HEK293T (cell line): Measurements from ENCODE around the gene SH3PXD2B.

Source experiments
- ARNT ChIP-seq: fragments of 450-650 bp; IDR thresholded peaks from 2 replicates; pipeline ENCODE4 v1.6.1; 2017; ENCODE audit warnings: mild to moderate bottlenecking
- BHLHE40 ChIP-seq: fragments of 450-650 bp; IDR thresholded peaks from 2 replicates; pipeline ENCODE4 v1.6.1; 2016; ENCODE audit warnings: mild to moderate bottlenecking, moderate library complexity, borderline replicate concordance
- CTBP1 ChIP-seq: fragments of 450-650 bp; IDR thresholded peaks from 2 replicates; pipeline ENCODE4 v1.6.1; 2016; ENCODE audit warnings: borderline replicate concordance
- ELF4 ChIP-seq: fragments of 450-650 bp; IDR thresholded peaks from 2 replicates; pipeline ENCODE4 v1.6.1; 2017; ENCODE audit warnings: antibody characterized with exemption
- FOXK2 ChIP-seq: fragments of 450-650 bp; IDR thresholded peaks from 2 replicates; pipeline ENCODE4 v1.6.1; 2016; ENCODE audit warnings: mild to moderate bottlenecking
- FOXM1 ChIP-seq: fragments of 450-650 bp; IDR thresholded peaks from 2 replicates; pipeline ENCODE4 v1.6.1; 2017; ENCODE audit warnings: mild to moderate bottlenecking, borderline replicate concordance
- NFRKB ChIP-seq: fragments of 450-650 bp; IDR thresholded peaks from 2 replicates; pipeline ENCODE4 v1.6.1; 2016; ENCODE audit warnings: mild to moderate bottlenecking, moderate library complexity
- SP1 ChIP-seq: fragments of 450-650 bp; IDR thresholded peaks from 2 replicates; pipeline ENCODE4 v1.6.1; 2017
- TARDBP ChIP-seq: fragments of 450-650 bp; IDR thresholded peaks from 2 replicates; pipeline ENCODE4 v1.6.1; 2016

- TF ChIP-seq ELF4 (no peak), FOXK2 (no peak), TARDBP (no peak), SP1 (no peak), CTBP1 (no peak), NFRKB (no peak), ARNT (no peak), FOXM1 (no peak), BHLHE40 (no peak)
These were observed 19.1 kb upstream of the SH3PXD2B start for GRCh38 chr5:172473427-172473826.
